GM19467 (cell line): ENCODE measurements around the gene FYB1.

Source experiments
- ATAC-seq: cut with Tn5 transposase; IDR thresholded peaks from one replicate; pipeline ENCODE4 v1.9.1; 2021; ENCODE audit warnings: mild to moderate bottlenecking, moderate library complexity; ENCODE audit not compliant: unreplicated experiment

The FYB1 gene

DNA sequence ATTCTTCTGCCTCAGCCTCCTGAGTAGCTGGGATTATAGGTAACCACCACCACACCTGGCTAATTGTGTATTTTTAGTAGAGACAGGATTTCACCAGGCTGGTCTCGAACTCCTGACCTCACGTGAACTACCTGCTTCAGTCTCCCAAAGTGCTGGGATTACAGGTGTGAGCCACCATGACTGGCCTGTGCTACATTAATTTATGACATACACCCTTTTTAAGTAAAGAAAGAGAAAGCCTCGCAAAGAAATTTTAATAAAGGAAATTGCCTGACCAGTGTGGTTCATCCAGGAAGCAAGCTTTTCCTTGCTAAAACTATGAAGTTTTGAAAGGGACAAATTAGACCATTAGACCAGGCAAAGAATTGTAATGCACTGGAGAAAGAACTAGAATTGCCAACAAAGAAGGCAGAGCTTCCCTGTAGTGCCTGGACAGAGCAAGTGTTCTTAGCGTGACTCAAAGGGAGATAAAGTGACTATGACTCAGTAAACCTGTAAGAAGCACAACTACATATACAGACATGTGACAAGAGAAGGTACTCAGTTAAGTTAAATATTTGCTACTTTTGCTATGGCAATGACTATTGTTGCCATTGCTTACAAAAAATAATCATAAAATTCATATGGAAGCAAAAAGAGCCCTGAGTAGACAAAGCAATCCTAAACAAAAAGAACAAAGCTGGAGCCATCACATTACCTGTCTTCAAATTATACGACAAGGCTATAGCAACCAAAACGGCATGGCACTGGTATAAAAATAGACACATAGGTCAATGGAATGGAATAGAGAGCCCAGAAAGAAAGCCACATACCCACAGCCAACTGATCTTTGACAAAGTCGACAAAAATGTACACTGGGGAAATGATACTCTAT is 54.6 kb downstream of the FYB1 start:
- no peak for ATAC-seq

DNA sequence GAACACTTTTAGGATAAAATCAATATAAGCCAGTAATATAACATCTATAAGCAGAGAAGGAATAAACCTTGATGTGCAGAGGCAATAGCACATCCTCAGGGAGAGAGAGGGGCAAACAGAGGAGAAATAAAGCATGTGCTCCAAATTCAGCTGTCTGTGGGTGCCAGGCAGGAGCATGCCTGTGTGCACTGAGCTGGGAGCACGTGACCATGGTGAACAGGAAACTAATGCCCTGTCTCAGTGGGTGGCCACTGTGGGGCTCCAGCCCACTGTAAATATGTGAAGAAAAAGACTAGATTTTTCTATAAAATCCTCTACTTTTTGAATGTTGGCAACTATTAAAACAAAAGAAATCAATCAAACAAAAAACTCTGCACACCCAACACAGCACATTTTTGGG is 55.3 kb downstream of the FYB1 start:
- ATAC-seq = no peak

DNA sequence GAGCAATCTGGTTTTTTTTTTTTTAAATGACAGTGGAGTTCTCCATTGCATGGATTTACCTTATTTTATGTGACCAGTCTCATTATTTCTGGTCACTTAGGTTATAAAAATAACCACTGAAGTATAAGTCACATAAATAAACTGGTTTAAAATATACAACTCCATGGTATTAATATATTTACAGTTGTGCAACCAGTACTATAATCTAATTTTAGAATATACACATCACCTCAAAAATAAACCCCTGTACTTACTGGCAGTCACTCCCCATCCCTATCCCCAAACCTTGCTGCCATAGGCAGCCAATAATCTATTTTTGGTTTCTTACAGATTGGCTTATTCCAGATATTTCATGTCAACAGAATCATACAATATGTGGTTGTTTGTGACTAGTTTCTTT is 57.8 kb downstream of the FYB1 start:
- no peak for ATAC-seq

DNA sequence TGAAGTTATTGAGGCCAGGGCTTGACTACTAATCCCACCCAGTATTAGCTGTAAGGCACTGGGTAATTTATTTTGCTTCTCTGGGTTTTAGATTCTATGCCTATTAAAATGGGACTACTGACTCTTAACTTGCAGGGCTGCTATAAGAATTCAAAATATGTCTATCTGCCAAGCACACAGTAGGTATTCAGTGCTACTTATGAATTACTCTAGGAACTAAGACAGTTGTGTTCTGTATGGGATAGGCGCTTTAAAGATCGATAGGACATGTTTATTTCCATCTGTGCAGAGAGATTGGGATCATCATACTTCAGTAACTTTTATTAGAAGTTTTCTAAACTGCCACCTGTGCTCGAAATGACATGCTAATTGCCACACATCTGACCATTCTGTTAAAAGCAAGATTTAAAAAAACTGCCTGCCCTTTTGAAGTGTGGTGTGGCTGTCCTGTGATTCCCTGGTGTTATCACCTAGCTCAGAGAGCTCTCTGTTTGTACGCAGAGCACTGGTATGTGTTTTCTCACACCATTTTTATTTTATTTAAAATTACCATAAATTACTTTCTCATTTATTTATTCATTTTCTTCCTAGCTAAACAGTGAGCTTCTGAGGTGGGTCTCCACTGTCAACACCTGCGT is 58.7 kb downstream of the FYB1 start:
- no peak for ATAC-seq

DNA sequence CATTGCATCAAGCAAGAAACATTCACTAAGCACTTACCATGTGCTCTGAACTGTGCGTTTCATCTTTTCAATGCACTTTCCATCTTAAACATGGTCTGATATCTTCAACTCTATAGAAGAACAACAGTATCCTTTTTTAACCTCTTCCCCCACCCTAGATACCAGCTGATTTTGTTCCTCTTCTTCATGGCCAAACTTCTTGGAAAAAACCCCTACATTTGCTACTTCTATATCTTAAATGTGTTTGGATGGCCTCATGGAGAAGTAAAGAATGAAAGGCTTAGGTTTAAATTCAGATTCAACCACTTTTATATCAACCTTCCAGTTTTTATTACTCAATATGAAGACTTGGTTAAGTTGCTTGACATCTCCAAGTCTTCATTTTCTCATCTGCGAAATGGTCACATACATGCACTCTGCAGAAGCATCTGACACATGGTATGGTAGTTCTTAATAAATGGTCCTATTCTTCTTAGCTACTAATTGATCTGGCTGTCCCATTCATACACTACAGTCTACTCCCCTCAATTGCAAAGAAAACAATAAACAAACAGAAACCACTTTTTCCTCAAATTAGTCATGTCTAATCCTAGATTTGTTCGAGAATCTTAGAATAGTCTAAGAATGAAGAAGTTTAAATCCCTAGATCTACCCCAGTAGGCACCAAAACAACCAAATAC is 59.4 kb downstream of the FYB1 start:
- ATAC-seq = no peak

DNA sequence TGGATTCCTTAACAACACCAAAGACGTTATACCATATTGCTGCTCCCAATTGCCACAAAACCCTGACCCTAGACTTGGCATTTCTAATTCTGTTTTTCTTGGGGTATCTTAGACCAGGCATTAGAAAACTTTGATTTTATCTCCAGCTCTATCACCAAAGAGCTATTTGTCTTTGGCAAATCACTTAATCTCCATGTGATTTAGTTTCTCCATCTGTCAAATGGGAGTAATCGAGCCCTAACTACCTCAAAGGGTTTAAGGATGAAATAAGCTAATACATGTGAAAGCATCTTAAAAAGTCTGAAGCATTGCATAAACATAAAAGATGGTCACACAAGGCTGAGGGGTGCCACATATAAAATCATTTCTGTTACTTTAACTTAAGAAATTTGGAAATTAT is 60.6 kb downstream of the FYB1 start:
- no peak for ATAC-seq

DNA sequence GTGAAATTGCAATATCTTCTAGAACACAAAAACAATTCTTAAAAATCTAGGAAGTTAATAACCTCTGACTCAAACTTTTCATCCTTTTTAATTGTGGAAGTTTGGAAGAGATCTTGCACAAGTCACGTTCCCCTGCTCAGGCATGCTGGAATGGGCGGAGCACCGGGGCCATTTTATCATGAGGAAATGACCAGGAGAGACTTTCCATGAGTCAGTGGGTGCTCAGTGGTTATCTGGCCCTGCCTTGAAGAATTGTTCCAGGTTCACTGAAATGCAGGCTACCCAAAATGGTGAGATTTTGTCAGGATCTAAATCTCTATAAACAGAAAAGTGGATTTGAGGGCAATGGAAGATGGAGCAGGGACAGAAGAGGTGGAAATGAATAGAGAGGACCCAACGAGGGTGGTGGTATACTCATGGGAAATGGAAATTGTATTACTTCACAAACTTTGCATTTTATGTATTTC is 61.2 kb downstream of the FYB1 start:
- no peak for ATAC-seq

DNA sequence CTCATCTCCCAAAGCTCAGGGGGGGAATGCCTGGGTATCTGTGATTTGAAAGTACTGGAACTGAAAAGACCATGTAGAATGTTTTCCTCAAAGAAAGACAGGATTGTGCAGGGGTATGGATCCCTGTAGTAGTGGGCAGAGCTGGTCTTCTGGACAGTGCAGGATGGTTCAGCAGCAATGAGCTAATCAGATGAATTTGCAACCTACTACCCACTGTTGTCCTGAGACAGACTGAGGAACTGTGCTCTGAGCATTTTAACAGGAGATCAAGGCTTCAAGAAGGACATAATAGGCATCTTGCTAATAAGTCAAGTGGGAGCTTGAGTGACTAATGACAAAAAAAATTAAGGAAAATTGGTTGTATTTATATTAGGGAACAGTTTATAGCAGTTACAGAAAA is 61.7 kb downstream of the FYB1 start:
- ATAC-seq = no peak

DNA sequence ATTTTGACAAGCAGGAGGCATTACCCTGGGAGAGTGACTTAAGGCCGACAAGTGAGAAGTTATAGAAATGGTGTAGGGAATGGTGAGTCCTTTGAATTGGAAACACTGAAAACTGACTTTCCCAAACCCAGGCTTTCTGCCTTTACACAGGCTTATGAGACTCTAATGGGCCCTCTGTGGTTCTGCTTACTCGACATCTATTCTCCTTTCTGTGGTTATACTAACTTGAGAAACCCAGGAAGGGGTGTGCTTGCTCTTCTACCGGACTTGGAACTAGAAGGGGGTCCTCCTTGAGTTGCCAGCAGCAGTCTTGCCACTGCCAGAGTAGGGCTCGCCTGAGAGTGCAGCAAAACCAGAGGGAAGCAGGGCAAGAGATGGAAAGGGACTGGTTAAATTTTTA is 63.3 kb downstream of the FYB1 start:
- ATAC-seq = no peak

DNA sequence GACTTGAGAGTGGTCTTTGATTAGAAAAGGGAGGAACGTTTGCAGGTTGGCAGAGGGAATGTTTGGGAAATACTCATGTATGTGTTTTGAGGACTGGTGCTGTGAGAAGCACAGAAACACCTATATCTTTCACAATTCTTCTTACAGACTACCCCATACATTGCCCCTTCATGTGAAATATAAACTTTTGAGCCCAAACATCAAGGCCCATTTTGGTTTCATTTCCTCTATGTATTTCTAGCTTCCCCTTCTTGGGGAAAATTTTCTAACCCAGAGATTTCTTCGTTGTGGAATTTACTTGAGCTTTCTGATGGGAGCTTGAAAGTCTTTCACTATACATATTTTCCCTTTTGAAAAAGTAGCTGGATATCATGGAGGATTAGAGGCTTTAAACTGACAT is 67.6 kb downstream of the FYB1 start:
- no peak for ATAC-seq

DNA sequence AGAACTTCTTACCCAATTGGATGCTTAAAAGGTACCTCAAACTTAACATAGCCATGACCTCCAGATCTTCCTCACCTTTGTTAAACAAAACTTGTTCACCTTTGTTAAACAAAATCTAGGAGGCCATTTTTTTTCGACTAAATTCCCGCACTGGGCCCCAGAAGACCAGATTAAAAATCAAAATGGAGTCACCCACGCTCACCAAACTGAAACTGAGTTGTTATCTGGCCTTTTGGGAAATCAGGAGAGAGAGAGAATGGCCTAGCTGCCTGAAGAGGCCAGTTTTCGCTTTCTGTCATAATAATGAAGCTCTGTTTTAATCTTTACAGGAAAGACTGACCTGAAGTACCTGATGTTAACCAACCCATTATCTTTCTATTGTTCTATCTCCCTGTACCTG is 69.4 kb downstream of the FYB1 start:
- ATAC-seq = no peak

DNA sequence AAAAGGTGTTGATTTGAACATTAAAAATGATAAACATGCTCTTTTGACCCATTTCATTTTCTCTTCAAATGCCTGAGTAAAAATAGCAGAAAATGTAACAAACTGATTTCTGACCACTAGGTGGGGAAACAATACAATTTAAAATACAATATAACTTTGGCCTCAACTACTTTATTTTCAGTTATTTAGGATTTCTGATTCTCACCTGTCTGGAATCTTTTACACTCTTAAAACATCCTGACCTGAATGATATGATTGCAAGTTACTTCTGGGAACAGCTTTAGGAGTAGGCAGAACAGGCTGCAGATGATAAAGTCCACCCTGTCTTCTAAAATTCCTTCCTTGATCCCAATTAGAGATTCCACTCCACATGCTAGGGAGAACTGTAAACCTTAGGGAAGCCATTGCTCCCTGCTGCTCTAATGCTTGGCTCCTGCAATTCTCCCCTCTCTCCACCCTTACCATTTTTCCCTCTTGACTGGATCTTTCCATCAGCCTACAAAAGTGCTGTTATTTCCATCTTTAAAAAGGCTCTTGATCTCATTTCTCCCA is 70.3 kb downstream of the FYB1 start:
- ATAC-seq = no peak

DNA sequence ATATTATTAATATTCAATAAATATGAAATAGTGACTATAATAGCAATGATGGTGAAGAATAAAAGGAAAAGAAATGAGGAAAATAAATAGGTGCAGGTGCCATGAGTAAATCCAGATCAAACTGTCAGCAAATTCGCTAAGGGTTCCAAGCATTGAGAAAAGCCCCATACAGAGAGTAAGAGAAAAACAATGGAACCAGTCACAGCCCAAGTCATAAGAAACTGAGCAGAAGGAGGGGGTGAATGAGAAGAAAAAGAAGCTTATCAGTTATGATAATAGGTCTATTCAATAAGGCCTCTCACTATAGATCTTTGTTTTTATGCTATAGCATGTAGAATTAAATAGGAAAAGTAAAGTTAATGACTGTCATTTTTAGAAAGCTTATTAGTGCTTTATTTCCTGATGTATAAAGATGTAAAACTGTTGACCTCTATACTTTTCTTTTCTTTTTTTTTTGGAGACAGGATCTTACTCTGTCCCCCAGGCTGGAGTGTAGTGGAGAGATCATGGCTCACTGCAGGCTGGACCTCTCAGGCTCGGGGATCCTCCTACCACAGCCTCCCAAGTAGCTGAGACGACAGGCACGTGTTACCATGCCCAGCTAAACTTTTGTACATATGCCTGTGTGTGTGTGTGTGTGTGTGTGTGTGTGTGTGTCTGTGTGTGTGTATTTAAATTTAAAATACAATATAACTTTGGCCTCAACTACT is 72.4 kb downstream of the FYB1 start:
- no peak for ATAC-seq

DNA sequence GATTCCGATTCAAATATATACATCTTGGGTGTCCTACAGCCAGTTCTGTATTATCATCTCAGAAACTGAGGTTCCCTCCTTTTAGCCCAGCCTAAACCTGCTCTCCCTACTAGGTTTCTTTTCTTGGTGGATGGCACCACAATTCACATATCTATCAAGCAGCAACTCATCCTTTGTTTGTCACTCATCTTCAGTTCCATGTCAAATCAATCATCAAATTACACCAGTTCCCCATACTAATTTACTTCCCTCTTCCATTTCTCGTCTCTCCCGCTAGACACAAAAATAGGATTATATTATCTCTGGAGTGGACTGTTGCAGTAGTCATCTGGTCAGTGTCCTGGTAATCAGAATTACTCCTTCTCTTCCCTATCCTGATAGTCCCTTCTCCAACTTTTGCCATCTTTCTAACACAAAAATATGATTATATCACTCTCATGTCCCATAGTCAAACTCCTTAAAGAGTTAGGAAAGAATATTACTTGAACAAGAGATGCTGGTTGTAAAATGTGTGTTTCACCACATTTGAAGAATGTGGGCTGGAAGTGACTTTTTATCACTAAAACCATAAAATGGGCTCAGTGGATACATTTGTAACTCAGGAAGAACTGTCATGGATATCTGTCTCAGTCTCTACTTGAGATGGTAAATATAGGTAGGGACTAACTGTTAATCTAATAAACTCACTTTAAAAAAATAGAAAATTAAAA is 76.1 kb downstream of the FYB1 start:
- ATAC-seq = no peak

DNA sequence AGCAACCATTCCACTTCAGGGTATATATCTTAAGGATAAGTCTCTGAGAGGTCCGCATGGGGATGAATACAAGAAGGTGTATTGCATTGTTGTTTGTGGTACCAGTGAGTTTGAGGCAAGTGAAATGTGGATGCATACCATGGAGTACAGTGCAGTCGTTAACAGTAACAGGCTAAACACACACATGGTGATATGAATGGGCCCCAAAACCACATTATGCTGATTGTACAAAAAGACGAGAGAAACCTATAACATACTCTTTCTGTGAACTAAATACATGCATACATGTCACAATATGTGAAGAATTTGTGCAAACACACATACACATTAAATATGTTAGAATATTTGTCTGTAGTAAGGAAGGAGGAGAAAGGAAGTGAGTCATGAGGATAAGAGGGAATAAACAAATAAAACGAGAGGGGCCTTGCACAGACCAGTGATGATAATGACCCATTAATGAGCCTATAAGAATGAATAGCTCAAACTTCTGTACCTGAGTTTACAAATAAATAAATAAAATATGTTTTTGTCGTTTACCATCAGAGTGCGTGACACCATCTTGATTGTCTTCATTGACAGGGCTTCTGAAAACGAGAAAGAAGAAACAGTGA is 78.7 kb downstream of the FYB1 start:
- ATAC-seq = no peak

DNA sequence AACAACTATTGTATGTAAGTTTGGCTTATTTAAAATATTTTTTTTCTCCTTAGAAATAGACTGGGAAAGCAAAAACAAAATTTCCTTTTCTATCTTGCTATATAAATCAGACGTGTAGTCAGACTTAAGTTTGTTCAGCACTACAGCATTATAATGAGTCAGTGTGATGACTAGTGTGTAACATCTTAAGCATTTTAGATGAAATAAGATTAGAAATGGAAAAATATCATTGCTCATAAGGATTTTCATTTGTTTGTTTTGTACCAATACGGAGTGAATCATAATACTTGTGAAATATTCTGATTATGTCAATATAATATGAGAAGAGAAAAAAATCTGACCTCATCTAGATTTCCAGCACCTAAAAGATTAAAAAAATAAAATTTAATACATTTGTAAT is 80.5 kb downstream of the FYB1 start:
- no peak for ATAC-seq

DNA sequence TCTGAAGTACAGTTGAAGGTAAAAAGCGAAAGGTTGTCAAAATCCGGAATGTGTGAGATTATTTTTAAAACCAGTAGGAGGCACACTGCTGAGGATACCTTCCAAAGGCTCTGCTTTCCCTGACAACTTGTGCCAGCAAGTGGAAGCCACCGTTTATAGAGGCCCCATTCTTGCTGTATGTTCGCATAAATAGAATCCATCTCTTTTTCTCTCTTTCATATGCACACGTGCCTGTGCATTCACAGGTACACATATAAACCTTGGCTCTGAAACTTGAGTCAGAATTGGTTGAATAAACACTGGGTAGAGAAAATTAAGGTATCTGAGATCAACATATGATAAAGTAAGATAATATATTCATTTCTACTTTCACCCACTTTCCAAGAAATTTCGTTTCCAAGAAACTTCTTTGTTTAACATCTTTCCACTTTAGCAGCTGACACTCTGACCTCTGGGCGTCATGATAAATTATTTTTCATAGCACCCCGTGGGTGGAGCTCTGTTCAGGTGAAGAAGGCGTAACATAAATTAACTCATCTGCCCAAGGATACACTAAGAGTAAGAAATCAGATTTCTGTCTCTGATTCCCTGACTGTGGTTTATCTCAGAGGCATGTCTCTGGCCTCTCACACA is 81.4 kb downstream of the FYB1 start:
- no peak for ATAC-seq

DNA sequence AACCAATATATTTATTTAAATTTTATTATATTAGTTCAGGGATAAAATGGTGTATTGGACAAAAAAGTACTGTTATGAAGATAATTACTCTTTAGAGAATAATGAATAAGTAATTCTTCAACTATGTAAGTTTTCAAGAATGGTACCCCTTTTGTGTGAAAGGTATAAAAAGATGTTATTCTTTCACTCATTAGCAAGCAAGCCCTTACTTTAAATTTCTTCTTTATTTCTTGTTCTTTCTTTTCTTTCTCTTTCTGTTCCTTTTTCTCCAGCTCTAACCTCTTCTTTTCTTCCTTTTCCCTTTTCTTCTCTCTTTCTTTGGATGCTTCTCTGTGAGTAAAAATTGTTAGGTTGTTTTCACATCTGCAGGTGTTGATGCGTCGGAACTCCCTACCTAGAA is 82.0 kb downstream of the FYB1 start:
- no peak for ATAC-seq

DNA sequence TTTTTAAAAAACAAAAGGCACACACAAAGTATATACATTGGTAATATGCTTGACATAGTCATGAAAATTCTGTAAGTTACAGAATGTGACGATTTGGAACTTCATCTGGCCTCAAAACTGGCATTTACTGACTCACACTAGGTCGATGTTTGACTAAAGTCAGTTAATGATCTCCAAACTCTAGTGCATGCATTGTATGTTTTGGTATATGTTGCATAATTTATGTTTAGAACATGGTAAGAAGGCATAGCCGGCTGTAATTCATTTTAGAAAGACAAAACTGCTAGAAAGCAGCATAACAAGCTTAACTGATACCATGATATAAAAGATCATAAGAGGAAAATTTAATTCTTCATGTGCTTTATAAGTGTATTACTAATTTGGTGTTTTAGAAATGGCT is 86.6 kb downstream of the FYB1 start:
- no peak for ATAC-seq

DNA sequence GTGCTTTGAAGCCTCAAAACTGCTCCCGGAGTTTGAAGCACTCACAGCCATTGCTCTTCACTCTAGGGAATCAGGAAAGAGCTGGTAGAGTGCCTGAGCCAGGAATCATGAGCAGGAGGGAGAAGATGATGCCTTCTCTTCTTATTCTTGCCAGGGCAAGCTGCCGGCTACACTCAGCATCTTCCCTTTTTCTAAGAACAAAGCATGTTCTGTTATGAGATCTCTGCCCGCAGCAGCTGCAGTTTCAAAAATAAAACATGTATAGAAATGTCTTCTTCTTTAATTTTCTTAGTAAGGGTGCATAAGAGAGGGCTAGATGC is 87.3 kb downstream of the FYB1 start:
- ATAC-seq = no peak
